IMR-90 (cell line): ENCODE results near the gene SASH3. TPM values are rescaled to one million over a fixed set of nuclear protein-coding genes. Genes with fewer than 3 reads are reported as not detected.

ENCODE experiments used
- ATAC-seq: fragments of 200-7000 bp; cut with Tn5 transposase; 2 replicates; pipeline ENCODE4 v1.9.1; 2020; ENCODE audit warnings: low read depth, mild to moderate bottlenecking, moderate library complexity
- BruUV-seq: library from RNA; stranded (reverse); fragments of 400-500 nt; replicated peaks from 2 replicates; lab custom pipeline; 2021; lab: Mats Ljungman, UMichigan
- CTCF ChIA-PET: fragments of 300-600 bp; formaldehyde crosslinking; extraction: SDS; loops from one replicate; lab custom pipeline; 2021; ENCODE audit warnings: antibody characterized with exemption; lab: Yijun Ruan, JAX
- POLR2A ChIA-PET: fragments of 300-600 bp; sonication (Branson Sonifier 250); formaldehyde crosslinking; loops from one replicate; lab custom pipeline; 2022; ENCODE audit warnings: antibody characterized with exemption; ENCODE audit not compliant: unreplicated experiment; lab: Charles Lee
- DNase-seq: peaks from one replicate; pipeline ENCODE4 v3.0.0; 2013
- H2AFZ ChIP-seq: replicated peaks from 2 replicates; pipeline ENCODE3; 2013; ENCODE audit warnings: low read length, mild to moderate bottlenecking; ENCODE audit not compliant: poor library complexity
- H2AK5ac ChIP-seq: 2 replicates; pipeline ENCODE4 v1.6.1; 2013; ENCODE audit warnings: low read depth, low read length, inconsistent platforms
- H2AK9ac ChIP-seq: replicated peaks from 2 replicates; pipeline ENCODE3; 2013; ENCODE audit warnings: mild to moderate bottlenecking, low read depth, low read length, moderate library complexity; ENCODE audit not compliant: poor library complexity
- H2BK120ac ChIP-seq: 2 replicates; pipeline ENCODE4 v1.6.1; 2013; ENCODE audit warnings: low read depth, low read length, inconsistent platforms
- H2BK15ac ChIP-seq: 3 replicates; pipeline ENCODE4 v1.6.1; 2013; ENCODE audit warnings: low read depth, low read length, inconsistent platforms
- H2BK20ac ChIP-seq: 2 replicates; pipeline ENCODE4 v1.6.1; 2013; ENCODE audit warnings: low read depth, mild to moderate bottlenecking, inconsistent platforms, low read length, moderate library complexity
- H2BK5ac ChIP-seq: 2 replicates; pipeline ENCODE4 v1.6.1; 2013; ENCODE audit warnings: mild to moderate bottlenecking, low read depth, low read length, inconsistent platforms; ENCODE audit not compliant: poor library complexity, severe bottlenecking
- H3K14ac ChIP-seq: replicated peaks from 2 replicates; pipeline ENCODE4 v1.6.1; 2013; ENCODE audit warnings: low read depth, low read length, inconsistent platforms
- H3K18ac ChIP-seq: 2 replicates; pipeline ENCODE4 v1.6.1; 2013; ENCODE audit warnings: low read depth, low read length, control low read depth
- H3K23ac ChIP-seq: 2 replicates; pipeline ENCODE4 v1.6.1; 2013; ENCODE audit warnings: low read depth, low read length, inconsistent platforms
- H3K27ac ChIP-seq: 2 replicates; pipeline ENCODE4 v1.5.1; 2013; ENCODE audit warnings: mild to moderate bottlenecking, control low read depth, low read length; ENCODE audit not compliant: insufficient read depth
- H3K27me3 ChIP-seq: 2 replicates; pipeline ENCODE4 v1.6.1; 2013; ENCODE audit warnings: low read length; ENCODE audit not compliant: control insufficient read depth, insufficient read depth
- H3K36me3 ChIP-seq: 2 replicates; pipeline ENCODE4 v1.6.1; 2013; ENCODE audit warnings: low read length, mixed read lengths; ENCODE audit not compliant: control insufficient read depth, insufficient read depth
- H3K4ac ChIP-seq: 2 replicates; pipeline ENCODE4 v1.6.1; 2013; ENCODE audit warnings: low read depth, low read length, inconsistent platforms
- H3K4me1 ChIP-seq: 2 replicates; pipeline ENCODE4 v1.6.1; 2013; ENCODE audit warnings: low read length, mixed read lengths; ENCODE audit not compliant: control insufficient read depth, insufficient read depth
- H3K4me2 ChIP-seq: 2 replicates; pipeline ENCODE4 v1.6.1; 2013; ENCODE audit warnings: low read depth, mild to moderate bottlenecking, control low read depth, low read length, moderate library complexity
- H3K4me3 ChIP-seq: 2 replicates; pipeline ENCODE4 v1.5.1; 2013; ENCODE audit warnings: low read depth, mild to moderate bottlenecking, control low read depth, low read length, moderate library complexity; ENCODE audit not compliant: insufficient read depth
- H3K56ac ChIP-seq: 2 replicates; pipeline ENCODE4 v1.6.1; 2013; ENCODE audit warnings: low read length, inconsistent platforms; ENCODE audit not compliant: insufficient read depth; ENCODE audit errors: extremely low read depth
- H3K79me1 ChIP-seq, 2 experiments: 2 replicates each; pipeline ENCODE4 v1.6.1; 2013; ENCODE audit warnings: low read length in 2 of 2, inconsistent platforms in 1 of 2, low read depth in 1 of 2
- H3K9ac ChIP-seq: 2 replicates; pipeline ENCODE4 v1.6.1; 2013; ENCODE audit warnings: low read depth, low read length, control low read depth
- H3K9me1 ChIP-seq: 2 replicates; pipeline ENCODE4 v1.6.1; 2013; ENCODE audit warnings: low read length, inconsistent platforms; ENCODE audit not compliant: insufficient read depth
- H3K9me3 ChIP-seq: 2 replicates; pipeline ENCODE4 v1.6.1; 2013; ENCODE audit warnings: low read length; ENCODE audit not compliant: control insufficient read depth, insufficient read depth
- H4K20me1 ChIP-seq: 2 replicates; pipeline ENCODE4 v1.6.1; 2013; ENCODE audit warnings: low read length, inconsistent platforms; ENCODE audit not compliant: insufficient read depth
- H4K5ac ChIP-seq: 2 replicates; pipeline ENCODE4 v1.6.1; 2013; ENCODE audit warnings: mild to moderate bottlenecking, low read depth, low read length, control low read depth
- H4K8ac ChIP-seq, 2 experiments: 2 replicates each; pipeline ENCODE4 v1.6.1; 2013; ENCODE audit warnings: low read depth in 2 of 2, low read length in 2 of 2, control low read depth in 1 of 2, inconsistent platforms in 1 of 2
- H4K91ac ChIP-seq: 2 replicates; pipeline ENCODE4 v1.6.1; 2013; ENCODE audit warnings: low read depth, low read length, inconsistent platforms; ENCODE audit not compliant: insufficient read depth
- BHLHE40 ChIP-seq: fragments of 150-350 bp; IDR thresholded peaks from 2 replicates; pipeline ENCODE4 v1.6.1; 2016; ENCODE audit warnings: mild to moderate bottlenecking, low read depth, low read length
- CEBPB ChIP-seq: IDR thresholded peaks from 2 replicates; pipeline ENCODE4 v1.6.1; 2012; ENCODE audit warnings: low read depth, low read length, improper control_type of control experiment
- CHD1 ChIP-seq: IDR thresholded peaks from 2 replicates; pipeline ENCODE4 v1.6.1; 2012; ENCODE audit warnings: low read depth, low read length, improper control_type of control experiment
- CTCF ChIP-seq: conservative IDR thresholded peaks from 2 replicates; pipeline ENCODE4 v1.5.1; 2012; ENCODE audit warnings: mild to moderate bottlenecking, low read depth, low read length, improper control_type of control experiment
- MAFK ChIP-seq: IDR thresholded peaks from 2 replicates; pipeline ENCODE4 v1.6.1; 2012; ENCODE audit warnings: low read depth, low read length, improper control_type of control experiment
- MAZ ChIP-seq: IDR thresholded peaks from 2 replicates; pipeline ENCODE4 v1.6.1; 2012; ENCODE audit warnings: low read depth, mild to moderate bottlenecking, low read length, improper control_type of control experiment, moderate library complexity, borderline replicate concordance
- MXI1 ChIP-seq: IDR thresholded peaks from 2 replicates; pipeline ENCODE4 v1.6.1; 2012; ENCODE audit warnings: low read depth, mild to moderate bottlenecking, low read length, moderate library complexity, borderline replicate concordance
- NFE2L2 ChIP-seq: fragments of 150-350 bp; IDR thresholded peaks from 2 replicates; pipeline ENCODE4 v1.6.1; 2016; ENCODE audit warnings: low read depth, mild to moderate bottlenecking, low read length
- RAD21 ChIP-seq: IDR thresholded peaks from 2 replicates; pipeline ENCODE4 v1.6.1; 2012; ENCODE audit warnings: low read length, improper control_type of control experiment
- USF2 ChIP-seq: fragments of 150-350 bp; IDR thresholded peaks from 2 replicates; pipeline ENCODE4 v1.6.1; 2017; ENCODE audit warnings: mild to moderate bottlenecking, antibody characterized with exemption, low read length, low read depth
- WGBS, 2 experiments: methylation state at CpG; one replicate each; pipeline versions ENCODE4 v1.1.5 to v1.1.7; 2013; ENCODE audit warnings: missing lambda C conversion rate in 2 of 2; ENCODE audit not compliant: insufficient read length in 1 of 2; ENCODE audit errors: extremely low coverage in 2 of 2; 5-methylcytosine and 5-hydroxymethylcytosine counted together
- dilution Hi-C: fragments of 300-500 bp; cut with HindIII; formaldehyde crosslinking; loops from one replicate; pipeline ENCODE4 v1.14.3; 2018; ENCODE audit warnings: low sequenced_read_pairs; ENCODE audit not compliant: unreplicated experiment
- in situ Hi-C: fragments of 300-500 bp; cut with MboI; formaldehyde crosslinking; loops from 3 replicates; pipeline ENCODE4 v1.14.3; 2019; ENCODE audit warnings: low sequenced_read_pairs, inconsistent platforms, mixed read lengths
- intact Hi-C: fragments of 100-400 bp; cut with micrococcal nuclease; formaldehyde crosslinking; loops from 2 replicates; pipeline ENCODE4 v1.10.0; 2022
- polyA plus RNA-seq, 3 experiments: library from polyadenylated mRNA; depleted of rRNA; stranded (reverse); fragments of >200 nt; gene quantifications; 2 replicates each; pipeline ENCODE4 v1.2.3, GENCODE V29; 2012; ENCODE audit warnings: low replicate concordance in 1 of 3
- total RNA-seq: library from RNA; depleted of rRNA; stranded (reverse); fragments of >200 nt; gene quantifications from 2 replicates; pipeline ENCODE4 v1.2.3, GENCODE V29; 2012

Gene SASH3
- total and polyA plus RNA-seq, 2 of the 4 experiments (the other 2 are of a cell fraction): not detected

- POLR2A ChIA-PET: no interaction called here
- no peaks in the 10 kb centered on the region for H3K9me1 ChIP-seq
- H3K4me3 ChIP-seq: no peak overlapping the region
- H2AK9ac ChIP-seq: no peak overlapping the region
- no peak overlapping the region for H2AK5ac ChIP-seq
- no peak overlapping the region for H3K9ac ChIP-seq
- no peak overlapping the region for H3K27ac ChIP-seq
- H3K23ac ChIP-seq: no peak overlapping the region
- no peak overlapping the region for H3K18ac ChIP-seq
- H3K14ac ChIP-seq: no peak overlapping the region
- H4K20me1 ChIP-seq: no peaks in the 10 kb centered on the region
- H3K79me1 ChIP-seq: no peaks in the 10 kb centered on the region
- dilution Hi-C loops (no loop called here), in situ Hi-C loops (no loop called here), intact Hi-C loops (no loop called here)
- BruUV-seq: no TSS peak
- no peak overlapping the region for H3K56ac ChIP-seq
- no peak for TF ChIP-seq RAD21
- no peak for TF ChIP-seq CTCF
- TF ChIP-seq CEBPB: no peak
- TF ChIP-seq MXI1: no peak
- TF ChIP-seq NFE2L2: no peak
- TF ChIP-seq BHLHE40: no peak
- no peak for TF ChIP-seq MAFK
- TF ChIP-seq CHD1: no peak
- no peak for TF ChIP-seq MAZ
- no peak for TF ChIP-seq USF2
- ATAC-seq (no peak), DNase-seq (no peak)
- no peaks in the 10 kb centered on the region for H3K9me3 ChIP-seq
- H2AFZ ChIP-seq: no peak overlapping the region
- H2BK20ac ChIP-seq: no peak overlapping the region
- no peak overlapping the region for H2BK120ac ChIP-seq
- no peak overlapping the region for H3K4ac ChIP-seq
- no peak overlapping the region for H4K5ac ChIP-seq
- CTCF ChIA-PET: interaction anchor here (0.7 kb wide), 1 partner anchor 89 kb away, joined by 3 read pairs; no protein-coding TSS in a partner anchor
- no peak overlapping the region for H3K4me2 ChIP-seq
- no peak overlapping the region for H2BK15ac ChIP-seq
- WGBS, 2 experiments: 41% methylated on average over 8 of the region's 14 CpGs; no CpG with 5 or more reads in 1 of the 2 experiments
- H3K27me3 ChIP-seq: peaks cover 12% of the 10 kb centered on the region
- H3K36me3 ChIP-seq: no peaks in the 10 kb centered on the region
- H3K4me1 ChIP-seq: no peaks in the 10 kb centered on the region
- no peak overlapping the region for H4K91ac ChIP-seq
- no peak overlapping the region for H2BK5ac ChIP-seq
- H4K8ac ChIP-seq: no peak overlapping the region
These were observed 8.3 kb upstream of the SASH3 start for GRCh38 chrX:129771266-129771995.
